HTR-8/SVneo (cell line): ENCODE measurements around the gene ACTR8.

Source experiments
- DNase-seq: peaks from one replicate; pipeline ENCODE4 v3.0.0; 2011; ENCODE audit warnings: low spot score, mixed read lengths; ENCODE audit not compliant: insufficient read length
- FAIRE-seq: peaks from 2 replicates; lab custom pipeline; 2011; peaks lifted over from hg19 to GRCh38; lab: Jason Lieb, UNC

ACTR8 gene

DNA sequence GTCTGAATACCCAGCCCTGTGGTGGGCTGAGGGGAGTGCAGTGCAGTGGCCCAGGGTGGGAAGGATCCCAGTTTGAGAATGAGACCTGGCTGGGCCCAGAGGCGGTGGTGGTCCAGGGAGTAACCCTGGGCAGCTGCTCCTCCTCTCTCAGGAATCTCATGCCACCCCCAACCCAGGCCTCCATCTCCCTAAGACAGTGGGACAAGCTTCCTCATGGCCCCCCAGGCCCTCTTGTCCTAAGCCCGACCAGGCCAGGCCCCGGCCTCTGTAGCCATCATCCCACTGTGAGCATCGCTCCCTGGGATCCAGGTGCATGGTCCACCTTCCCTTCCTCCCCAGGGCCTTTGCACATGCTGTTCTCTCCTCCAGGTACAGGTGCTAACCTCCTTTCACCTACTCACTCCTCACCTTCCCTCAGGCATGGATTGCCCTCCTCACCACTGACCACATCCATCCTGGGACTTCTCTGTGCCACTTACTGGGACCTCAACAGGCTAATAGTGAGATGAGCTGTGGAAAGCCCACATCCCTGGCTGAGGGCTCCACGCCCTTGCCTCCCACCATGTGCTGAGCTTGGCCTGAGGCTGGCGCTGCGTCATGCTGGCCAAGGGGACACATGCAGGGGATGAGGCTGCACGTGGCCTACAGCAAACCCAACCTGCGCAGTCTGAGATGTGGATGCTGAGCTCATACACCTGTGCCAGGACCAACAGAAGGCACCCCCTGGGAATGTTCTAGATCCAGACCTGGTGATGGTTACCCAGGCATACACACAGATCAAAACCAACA lies 45.7 kb downstream of the ACTR8 start:
- FAIRE-seq: no peak
- DNase-seq: no peak

DNA sequence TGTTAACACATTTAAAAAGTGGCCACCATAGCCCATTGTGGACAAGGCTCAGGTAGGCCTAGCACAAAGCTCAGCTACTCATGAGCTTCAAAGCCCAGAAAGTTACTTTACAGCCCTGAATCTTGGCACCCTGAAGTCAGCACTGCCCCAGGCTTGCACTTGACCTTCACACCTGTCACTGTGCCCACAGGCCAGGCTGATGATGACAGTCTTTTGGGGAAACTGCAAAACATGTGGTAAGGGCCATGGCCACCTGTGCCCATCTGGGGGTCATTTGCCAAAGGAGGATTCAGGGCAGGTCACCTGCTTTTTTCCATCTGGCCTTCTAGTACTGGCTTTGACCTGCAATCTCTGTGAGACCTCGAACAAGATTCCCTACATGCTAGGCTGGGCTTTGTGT lies 46.7 kb downstream of the ACTR8 start:
- no peak for DNase-seq
- FAIRE-seq: no peak

DNA sequence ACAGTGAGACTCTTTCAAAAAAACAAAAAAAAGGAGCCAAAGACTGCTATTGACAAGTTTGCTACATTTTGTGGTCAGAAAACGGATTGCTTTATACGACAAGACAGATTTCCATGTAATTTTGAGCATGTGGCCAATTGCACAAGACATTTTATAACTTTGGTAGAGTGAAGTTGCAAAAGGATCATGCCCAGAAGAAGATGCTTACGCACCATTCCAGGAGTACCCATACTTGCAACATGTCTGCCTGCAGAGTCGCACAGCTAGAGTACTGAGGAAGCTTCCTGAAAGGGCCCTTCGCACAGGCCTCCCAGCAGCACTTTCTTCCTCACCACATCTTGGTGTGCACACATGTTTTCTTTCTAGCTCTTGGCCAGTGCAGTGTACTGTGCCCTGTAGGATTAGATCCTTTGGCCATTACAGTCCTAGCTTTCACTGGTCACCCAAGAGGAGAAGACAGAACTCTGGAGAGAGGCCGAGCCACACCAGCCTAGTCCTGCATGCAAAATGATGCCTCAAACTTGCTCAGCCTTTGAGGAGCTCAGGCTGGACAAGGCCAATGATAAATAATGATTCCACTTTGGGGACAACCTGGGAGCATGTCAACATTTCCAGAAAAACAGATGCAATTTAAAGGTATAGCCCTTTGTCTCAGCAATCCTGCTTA lies 47.4 kb downstream of the ACTR8 start:
- no peak for DNase-seq
- FAIRE-seq: no peak

DNA sequence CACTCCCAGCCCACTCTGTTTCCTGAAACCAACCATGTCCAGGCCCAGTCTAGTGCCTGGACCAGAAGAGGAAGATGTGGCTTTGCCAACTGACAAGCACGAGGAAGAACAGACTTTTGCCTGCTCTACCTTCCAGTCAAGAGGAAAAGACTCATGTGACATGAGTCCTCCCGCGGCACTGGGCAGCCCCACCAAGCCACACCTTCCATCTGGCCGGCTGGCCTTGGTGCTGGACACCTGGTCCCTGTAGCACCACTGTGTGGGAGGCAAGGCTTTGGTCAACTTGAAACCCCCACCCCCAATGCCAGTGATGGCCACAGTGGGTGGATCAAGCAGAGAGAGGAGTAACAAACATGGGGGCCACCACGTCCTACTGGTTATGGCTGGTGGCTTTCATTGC lies 48.3 kb downstream of the ACTR8 start:
- no peak for FAIRE-seq
- no peak for DNase-seq

DNA sequence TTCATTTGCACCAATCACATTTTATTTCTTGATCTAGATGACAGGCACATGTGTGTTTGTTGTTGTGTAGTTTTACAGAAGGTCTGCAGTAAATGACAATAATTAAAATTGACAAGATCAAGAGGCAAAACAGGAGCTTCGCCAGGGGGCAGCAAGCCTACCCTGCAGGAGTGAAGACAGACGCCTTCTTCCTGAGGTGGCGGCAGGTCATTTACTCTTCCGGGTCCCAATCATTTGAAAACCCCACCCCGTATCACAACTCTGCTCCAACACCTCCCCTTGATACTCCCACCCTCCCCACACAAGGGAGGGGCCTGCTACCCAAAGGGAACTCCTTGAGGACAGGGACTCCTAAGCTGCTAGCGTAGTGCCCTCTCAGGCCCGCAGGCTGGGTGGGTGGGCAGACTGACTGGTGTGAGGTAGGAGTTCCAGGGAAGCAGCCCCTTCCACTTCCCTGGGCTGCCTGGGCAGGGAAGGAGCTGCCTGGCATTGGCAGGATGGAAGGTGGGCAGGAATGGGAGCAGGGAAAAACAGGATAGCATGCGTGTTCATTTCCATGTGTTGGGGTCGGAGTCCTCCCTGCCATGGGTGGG lies 48.8 kb downstream of the ACTR8 start:
- no peak for FAIRE-seq
- no peak for DNase-seq

DNA sequence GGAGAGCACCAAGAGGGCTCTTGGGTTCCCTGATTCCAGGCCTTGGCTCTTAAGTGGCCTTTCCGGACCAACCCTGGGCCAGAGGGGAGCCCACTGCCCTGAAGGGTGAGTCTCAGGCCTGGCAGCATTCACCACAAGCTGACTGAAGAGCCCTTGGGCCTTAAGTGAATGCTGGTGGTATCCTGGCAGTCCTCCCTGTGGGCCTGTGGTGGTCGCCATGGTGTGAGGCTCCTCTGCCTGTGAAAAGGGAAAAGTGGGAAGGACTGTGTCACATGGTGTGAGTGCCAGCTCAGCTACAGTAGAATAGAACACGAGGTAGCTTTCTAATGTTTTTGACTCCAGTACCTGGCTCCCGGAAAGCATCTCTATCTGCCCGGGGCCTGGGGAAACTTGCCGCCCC lies 51.0 kb downstream of the ACTR8 start:
- no peak for FAIRE-seq
- no peak for DNase-seq

DNA sequence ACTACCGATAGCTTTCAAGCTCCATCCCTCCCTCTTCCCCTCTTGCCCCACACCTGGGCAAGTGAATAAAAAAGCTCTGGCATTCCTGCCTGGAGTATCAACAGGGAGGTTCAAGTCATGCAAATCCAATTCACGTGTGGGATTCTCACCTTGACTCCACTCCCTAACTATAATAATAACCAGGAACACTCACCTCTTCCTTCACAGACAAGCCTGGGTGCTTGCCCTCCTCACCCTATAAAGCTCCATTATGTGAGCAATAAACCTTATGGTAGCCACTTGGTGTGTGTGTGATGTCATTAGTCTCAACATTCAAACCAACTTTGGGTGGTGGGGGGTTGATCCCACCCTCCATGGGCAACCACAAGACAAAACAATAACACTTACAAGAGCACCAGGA lies 52.3 kb downstream of the ACTR8 start:
- DNase-seq: no peak
- FAIRE-seq: no peak

DNA sequence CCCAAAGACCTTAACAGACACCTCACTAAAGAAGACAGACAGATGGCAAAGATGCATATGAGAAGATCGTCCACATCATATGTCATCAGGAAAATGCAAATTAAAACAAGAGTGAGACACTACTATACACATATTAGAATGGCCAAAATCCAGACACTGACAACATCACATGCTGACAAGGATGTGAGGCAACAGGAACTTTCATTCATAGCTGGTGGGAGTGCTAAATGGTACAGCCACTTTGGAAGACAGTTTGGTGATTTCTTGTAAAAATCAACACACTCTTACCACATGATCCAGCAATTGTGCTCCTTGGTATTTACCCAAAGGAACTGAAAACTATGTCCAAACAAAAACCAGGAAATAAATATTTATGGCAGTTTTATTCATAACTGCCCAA lies 53.4 kb downstream of the ACTR8 start:
- no peak for FAIRE-seq
- DNase-seq: no peak

DNA sequence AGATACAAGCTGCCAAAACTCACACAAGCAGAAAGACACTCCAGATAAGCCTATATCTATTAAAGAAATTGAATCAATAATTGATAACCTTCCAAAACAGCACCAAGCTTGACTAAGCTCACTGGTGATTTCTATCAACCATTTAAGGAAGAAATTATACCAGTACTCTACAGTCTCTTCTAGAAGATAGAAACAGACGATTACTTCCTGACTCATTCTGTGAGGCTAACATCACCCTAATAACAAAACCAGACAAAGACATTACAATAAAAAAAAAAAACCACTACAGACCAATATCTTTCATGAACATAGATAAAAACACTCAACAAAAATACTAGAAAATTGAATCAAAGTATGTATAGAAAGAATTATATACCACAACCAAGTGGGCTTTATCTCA lies 55.9 kb downstream of the ACTR8 start:
- DNase-seq (no peak), FAIRE-seq (no peak)

DNA sequence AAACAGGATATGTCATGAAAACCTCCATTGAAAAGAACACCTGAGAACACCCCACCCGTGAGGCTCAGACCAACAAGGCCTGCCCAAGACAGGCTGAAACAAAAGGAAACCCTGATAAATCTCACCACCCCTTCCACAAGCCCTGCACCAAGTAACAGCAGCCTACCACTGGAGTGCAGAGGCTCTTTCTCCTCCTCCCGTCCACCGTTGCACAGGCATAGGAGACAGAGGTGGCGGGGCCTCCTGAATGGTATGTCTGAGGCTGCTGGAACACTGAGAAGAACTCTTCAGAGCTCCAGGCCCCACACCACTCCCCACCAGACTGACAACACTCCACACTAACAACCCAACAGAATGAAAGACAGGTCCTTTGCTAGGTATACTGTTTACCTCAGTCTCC lies 57.2 kb downstream of the ACTR8 start:
- DNase-seq (no peak), FAIRE-seq (no peak)

DNA sequence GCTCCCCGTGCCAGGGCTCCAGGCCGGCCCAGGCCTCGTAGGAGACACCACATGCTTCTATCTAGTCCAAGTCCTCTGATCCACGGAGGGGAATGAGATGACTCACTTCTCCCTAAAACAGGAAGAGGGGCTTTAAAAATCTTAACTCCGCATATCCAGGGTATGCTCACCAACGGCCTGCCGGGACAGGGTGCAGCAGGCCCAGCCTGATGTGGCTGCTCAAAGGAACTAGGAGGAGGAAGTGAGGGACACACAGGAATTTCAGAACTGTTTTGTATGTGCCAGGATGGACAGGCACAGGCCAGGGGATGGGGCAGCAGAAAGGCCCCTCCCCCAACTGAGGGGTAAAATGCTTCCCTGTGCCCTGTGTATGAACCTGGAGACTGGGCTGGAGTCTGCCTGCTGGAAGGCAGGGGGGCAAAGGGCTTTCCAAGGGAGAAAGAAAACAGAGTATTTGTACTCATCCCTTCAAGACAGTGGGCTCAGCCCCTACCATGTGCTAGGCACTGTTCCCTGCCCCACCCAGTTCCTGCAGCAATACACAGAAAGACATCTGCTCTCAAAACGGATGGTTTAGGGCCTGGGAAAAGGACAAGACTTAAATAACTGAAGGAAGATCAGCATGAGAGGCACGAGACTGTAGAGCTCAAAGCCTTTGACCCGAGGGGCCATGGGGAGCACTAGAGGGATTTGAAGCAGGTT lies 57.8 kb downstream of the ACTR8 start:
- no peak for FAIRE-seq
- DNase-seq: no peak

DNA sequence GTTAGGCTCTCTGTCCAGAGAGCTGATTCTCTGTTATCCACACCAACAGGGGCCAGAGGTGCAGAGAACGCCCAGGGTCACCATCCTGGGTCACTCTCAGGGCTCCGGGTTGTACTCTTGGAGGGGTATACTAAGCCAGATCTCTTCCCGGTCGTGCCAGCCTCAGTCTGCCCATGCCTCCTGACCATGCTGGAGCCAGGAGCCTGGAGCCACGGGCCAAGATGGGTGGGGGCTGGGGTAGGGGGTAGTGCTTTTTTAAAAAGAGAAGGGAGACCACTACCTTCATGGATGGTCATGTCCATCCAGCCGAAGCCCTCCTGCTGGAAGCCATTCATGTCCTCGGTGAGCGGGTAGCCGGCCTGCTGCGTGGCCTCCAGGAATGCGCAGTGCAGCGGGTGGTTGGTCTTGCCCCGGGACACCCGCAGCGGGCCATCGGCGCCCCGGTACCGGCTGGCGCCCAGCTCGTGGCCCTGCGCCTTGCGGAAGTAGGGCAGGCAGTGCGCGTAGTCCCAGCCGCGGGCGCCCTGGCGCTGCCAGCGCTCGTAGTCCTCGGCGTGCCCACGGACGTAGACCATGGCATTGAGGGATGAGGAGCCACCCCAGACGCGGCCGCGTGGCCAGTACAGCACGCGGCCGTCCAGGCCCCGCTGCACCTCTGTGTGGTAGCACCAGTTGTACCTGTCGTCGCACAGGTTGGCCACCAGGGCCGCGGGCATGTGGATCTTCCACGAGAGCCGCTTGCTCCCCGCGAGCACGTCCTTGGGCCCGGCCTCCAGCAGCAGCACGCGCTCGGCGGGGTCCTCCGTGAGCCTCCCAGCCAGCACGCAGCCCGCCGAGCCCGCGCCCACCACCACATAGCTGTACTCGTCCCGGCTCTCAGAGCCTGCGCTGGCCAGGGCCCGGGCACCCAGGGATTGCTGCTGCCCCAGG lies 58.7 kb downstream of the ACTR8 start:
- FAIRE-seq (no peak), DNase-seq (no peak)

DNA sequence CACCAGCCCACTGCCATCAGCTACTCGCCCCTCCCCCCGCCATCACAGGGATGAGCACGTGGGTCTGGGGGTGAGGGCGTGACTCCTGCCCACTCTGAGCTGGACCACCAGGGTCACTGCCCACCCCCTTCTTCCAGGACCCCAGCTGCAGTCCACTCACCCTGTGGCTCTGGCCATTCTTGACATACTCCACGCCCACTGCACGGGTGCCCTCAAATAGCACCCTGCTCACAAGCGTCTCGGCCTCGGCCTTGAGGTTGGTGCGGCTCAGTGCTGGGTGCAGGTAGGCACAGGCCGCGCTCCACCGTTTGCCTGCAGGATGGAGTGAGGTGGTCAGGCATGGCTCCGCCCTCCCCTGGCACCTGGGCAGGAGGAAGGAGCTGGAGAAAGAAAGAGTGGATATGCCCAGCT lies 59.6 kb downstream of the ACTR8 start:
- FAIRE-seq (no peak), DNase-seq (no peak)

DNA sequence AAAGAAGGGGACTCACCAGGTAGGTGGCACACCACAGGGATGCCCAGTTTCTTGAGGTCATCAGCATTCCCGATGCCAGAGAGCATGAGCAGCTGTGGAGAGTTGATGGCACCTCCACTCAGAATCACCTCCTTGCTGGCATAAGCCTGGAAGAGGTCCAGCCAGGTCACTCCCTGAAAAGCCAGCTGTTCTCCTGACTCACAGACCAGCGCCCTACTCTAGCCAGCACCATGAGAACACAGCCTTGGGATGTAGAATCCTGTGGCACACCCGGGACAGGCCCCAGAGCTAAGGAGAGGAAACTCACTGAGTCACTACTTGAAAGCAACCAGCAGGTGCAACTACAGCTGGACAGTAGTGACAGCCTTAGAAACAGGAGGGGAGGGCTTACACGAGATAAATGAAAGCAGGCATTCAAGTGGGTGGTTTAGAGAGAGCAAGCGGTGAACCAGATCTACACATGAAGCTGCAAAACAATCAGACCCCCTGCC lies 60.3 kb downstream of the ACTR8 start:
- FAIRE-seq: no peak
- no peak for DNase-seq

DNA sequence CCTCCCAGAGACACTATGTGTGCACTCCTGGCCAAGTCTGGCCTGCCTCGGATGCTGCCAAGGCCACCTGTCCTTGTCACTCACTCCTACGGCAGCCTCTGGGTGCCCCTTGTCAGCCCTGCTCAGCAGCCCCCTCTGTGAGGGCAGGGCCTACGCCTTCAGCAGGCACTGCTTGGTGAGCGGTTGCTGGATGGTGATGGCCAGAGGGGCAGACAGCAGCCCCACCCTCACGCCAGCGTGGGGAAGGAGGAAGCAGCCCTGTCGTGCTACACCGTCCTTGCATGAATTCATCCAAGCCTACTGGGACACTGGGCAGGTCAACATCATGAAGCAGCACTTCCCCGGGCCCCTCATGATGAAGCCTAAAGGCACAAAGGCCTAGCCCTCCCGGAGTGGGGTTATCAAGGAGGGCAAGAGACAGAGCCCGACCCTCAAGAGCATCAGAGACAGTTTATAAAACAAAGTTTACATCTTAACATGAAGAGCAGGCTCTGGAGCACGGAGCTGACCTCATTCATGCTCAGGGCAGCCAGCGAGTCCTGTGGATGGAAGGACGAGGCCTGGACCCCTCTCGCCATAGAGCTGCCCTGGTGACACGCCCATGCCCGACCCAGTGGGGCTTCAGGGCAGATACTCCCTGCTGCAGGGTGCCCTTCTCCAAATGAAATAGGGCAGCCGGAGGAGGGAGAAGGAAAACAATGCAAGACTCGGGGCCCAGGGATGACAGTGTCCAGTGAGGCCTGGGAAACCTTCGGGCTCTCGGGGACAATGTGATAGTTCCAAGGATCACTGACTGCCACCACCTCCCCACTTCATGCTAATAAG lies 61.0 kb downstream of the ACTR8 start:
- FAIRE-seq: no peak
- no peak for DNase-seq

DNA sequence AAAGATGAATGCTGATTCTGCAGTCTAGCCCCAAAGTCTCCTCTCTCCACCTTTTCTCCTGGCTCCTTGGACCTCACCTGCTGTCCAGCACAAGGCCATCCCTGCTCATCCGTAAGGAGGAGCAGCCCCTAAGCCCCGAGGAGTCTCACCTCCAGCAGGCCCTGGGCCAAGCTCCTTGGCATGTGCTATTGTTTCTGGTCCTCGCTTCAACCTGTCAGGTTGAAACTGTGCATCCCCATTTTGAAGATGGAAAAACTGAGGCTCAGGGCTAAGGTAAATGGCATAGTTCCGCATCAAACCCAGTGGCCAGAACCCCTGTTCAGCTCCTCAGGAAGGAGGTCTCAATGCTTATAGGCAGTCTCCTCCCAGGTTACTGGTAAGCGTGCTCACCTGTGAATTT lies 61.9 kb downstream of the ACTR8 start:
- DNase-seq (no peak), FAIRE-seq (no peak)

DNA sequence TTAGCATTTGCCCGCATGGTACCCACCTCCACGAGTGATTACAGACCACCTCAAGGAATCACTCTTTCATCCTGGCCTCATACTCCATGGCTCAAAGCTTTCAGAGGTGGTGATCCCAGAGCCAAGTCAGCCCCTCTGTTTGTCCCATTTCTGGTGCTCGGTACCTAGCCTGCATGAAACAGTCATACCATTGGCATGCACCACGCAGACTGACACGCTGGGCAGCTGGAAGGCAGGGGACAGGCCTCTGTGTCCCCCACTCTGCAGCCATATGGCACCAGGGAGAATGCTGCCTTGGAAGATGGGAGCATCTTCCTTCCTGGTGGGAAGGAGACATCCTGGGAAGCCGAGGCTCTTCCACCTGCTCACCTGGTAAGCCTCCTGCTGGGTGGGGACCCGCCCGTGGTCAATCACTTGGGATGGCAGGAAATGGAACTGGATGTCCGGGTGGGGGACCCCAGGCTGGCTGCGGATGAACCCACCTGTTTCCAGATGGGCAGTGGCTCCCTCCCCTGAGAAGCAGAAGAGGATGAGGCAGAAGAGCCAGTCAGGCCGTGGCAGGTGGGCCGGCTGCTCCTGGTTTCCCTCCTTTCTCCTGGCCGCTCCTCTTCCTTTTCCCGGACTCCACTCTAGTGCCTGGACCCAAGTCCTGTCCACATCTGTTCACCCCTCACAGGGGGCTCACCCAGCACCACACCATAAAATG lies 62.6 kb downstream of the ACTR8 start:
- no peak for FAIRE-seq
- no peak for DNase-seq
